Stimulated activated CD8-positive, alpha-beta memory T cell treated with anti-CD3 and anti-CD28 coated beads, Interleukin-15, amount 100 ng/mL, for 4 hours (primary cell): ENCODE data around the gene STOM.

Experiments used
- DNase-seq, 2 donors: peaks; one replicate each; pipeline ENCODE4 v3.0.0-alpha.2; 2020; ENCODE audit warnings: low read depth in 2 of 2

STOM gene

DNA sequence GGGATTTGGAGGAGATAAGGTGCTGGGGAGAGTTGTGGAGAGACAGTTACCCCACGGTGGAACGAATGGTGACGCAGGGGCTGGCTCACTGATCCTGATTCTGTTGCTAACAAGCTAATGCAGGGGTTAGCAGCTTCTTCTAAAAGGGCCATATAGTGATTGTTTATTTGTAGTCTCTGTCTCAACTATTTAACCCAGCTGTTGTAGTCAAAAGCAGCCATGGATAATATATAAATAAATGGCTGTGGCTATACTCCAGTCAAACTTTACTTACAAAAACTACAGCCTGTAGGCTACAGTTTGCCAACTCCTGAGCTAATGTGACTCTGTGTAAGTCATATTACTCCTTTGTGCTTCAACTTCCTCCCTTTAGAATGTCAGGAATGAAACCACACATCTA is 21.8 kb downstream of the STOM start:
- DNase-seq, result no peak

DNA sequence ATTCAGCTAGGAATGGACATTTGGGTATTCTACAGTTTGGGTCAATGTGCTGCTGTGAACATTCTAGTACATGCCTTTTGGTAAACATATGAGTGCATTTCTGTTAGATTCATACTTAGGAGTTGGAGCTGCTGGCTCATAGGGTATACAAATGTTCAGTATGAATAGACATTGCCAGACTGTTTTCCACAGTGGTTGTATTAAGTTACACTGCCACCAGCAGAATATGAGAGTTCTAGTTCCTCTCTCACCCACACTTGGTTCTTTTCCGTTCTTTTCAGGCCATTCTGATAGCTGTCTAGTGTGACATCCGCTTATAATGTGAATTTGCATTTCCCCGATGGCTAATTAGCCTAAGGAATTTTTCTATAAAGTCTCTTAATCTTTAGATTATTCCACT is 25.0 kb downstream of the STOM start:
- DNase-seq, result no peak

DNA sequence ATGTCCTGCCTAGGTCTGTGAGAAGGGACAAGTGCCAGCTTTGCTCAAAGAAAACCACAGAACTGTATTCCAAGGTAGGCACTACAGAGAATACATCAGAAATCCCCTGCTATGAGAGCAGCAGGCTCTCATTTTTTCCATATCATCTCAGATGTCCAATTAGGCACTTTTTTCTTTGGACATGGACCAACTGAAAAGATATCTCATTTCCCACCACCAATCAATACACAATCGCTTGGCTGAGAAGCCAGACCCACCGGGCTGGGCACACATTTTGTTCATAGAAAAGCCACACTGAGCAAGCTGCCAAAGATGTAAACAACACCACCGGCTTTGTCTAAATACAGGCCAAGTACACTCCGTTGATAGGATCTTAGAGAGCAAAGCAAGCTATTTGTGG is 25.9 kb downstream of the STOM start:
- no peak for DNase-seq

DNA sequence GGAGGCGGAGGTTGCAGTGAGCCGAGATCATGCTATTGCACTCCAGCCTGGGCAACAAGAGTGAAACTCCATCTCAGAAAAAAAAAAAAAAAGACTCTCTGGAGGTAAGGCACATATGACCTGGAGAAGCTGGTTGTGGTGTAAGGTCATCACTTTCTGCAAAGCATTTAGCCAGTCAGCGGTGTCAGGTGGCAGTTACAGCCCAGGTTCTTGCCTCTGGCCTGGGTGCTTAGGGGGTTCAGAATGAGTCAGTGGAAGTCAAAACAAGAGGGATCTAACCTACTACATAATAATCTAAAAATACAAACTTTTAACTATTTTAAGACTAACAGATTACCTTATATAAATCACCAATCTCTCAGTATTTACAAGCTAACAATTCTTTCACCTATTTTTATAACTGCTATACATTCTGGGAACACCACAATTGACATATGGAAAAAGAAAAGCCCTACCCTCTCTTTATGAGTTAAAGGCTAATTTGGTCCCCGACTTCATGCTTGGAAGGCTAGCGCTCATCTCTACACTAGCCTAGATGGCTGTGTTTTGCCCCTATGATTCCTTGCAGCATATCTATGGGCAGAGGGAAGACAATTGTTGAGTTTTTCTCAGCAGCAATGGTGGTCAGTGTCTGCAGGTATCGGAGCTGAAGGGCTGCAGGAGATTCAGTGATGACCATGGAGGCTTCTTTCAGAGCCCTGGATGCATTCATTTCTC is 29.2 kb downstream of the STOM start:
- DNase-seq, result no peak

DNA sequence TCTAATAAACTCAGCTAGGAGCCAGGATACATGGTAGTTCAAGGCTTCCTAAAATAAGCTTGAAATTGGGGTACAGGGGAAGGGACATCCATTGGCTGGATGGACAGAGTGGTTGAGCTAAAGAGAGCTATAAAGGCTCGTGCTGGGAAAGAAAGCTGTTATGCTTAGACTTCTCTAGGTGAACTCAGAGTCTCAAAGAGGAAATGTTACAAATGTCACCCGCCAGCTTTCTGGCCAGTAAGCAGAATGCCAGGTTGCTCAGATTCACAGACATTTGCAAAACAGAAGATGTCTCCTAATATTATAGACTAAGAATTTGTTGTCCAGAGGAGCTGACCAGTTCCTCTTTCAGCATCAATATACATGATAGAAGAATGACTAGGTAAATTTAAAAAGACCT is 30.6 kb downstream of the STOM start:
- DNase-seq, result no peak

DNA sequence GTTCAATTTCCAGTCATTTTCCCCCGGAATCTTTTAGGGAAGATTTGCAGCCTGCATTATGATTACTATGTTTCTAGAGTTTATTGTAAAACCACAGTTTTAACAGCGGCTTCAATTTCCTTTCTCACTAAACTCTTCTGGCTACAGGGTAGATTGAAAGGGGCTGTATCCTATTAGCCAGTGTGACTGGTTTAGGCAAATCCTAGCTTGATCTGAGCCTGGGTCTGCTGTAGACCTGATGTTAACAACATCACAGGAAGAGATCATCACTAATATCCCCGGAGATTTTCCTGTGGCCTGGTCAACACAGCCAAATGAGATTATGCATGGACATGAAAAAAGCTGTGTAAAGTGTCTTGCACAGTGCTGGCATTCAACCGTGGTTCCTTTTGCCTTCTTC is 33.4 kb downstream of the STOM start:
- DNase-seq, result no peak

DNA sequence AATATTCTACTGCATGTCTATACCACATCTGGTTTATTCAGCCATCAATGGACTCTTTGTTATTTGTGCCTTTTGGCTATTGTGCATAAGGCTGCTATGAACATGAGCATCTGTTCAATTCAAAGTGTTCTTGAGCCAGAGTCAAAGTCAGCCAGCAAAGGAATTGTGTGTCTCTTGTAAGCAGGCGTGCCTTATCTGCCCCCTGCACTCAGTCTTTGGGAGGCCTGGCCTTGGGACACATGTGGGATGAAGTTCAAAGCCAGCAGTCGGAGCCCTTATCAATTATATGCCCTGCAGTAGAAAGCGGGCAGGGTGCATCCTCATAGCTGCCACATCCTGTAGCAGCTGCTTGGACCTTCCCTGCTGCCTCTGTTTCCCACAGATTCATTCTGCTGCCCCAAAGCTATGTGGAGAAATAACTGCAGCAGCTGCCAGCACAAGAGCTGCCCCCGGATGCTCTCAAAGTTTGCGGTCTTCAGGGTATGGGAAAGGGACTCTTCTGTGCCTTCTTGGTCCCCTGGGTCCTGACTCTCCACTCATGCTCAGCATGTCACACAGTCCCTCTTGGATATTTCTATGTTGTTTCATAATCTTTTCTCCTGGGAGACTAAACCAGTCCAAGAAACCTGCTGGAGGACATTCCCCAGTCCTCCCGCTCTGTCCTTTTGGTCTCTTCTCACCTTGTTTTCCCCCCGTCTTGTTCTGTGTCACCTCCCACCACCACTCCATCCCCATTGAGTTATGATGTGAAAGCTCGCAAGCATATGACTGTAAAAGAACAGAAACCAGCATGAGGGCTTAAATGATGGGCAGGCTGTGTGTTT is 35.9 kb downstream of the STOM start:
- DNase-seq, result no peak

DNA sequence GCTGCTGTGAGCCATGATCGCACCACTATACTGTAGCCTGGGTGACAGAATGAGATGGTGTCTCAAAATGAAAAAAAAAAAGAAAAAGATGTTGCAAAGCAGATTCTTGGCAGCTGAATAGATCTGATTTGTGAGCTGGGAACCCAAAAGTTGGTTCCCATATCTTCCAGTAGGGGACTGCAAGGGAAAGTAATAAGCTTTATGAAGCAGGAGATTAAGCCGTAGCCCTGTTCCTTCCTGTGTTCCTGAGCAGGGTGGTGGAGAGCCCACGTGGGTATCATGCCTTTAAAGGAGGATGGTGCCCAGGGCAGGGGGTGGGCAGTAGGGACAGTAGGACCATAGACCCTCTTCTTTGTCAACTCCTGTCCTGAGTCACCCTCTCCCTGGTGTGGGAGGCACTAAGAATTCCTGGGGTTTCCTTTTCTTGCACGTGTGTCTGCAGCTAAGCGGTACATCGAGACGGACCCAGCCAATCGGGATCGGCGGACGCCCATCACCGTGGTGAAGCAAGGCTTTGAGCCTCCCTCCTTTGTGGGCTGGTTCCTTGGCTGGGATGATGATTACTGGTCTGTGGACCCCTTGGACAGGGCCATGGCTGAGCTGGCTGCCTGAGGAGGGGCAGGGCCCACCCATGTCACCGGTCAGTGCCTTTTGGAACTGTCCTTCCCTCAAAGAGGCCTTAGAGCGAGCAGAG is 37.9 kb downstream of the STOM start:
- no peak for DNase-seq

DNA sequence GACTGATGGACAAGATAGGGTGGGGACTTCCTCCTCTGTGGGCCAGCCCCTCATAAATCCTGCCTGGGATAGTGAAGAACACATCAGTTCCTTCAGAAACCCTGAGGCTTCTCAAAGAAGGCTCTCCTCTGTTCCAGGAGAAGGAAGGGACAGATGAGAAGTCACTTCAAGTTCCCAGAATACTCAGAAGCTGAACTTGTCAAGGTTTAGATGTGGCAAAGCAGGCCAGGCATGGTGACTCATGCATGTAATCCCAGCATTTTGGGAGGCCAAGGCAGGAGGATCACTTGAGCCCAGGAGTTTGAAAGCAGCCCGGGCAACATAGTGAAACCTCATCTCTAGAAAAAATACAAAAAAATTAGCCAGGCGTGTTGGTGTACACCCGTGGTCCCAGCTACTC is 38.5 kb downstream of the STOM start:
- DNase-seq, result no peak

DNA sequence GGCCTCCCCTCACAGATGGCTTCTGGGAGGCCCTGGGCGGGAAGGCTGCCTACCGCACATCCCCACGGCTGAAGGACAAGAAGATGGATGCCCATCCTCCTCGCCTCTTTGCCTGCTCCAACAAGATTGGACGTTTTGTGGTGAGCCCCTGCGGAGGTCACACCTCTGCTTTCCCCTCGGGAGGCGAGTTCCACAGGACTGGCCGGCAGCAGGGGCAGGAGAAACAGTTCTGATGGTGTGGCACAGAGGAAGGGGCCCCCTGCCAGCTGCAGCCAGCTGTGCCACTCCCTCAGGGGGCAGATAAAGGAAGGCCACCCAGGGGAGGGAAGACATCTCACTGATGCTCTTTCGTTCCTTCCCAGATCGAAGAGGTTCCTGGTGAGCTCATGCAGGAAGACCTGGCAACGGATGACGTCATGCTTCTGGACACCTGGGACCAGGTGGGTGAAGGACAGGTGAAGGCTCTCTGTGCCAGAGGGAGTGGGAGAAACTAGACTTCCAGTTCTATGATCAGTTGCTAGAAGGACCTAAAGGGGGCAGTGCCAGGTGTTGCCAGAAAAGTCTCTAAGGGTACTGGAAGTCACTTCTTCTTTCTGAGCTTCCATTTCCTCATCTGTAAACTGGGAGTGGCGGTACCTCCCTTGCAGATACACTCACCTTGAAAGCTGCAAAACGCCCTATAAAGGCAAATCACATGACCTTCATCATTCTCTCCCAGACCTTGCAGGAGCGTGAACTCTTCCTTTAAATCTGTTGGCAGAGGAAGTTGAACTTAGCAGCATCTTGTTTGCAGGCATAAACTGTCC is 41.0 kb downstream of the STOM start:
- no peak for DNase-seq

DNA sequence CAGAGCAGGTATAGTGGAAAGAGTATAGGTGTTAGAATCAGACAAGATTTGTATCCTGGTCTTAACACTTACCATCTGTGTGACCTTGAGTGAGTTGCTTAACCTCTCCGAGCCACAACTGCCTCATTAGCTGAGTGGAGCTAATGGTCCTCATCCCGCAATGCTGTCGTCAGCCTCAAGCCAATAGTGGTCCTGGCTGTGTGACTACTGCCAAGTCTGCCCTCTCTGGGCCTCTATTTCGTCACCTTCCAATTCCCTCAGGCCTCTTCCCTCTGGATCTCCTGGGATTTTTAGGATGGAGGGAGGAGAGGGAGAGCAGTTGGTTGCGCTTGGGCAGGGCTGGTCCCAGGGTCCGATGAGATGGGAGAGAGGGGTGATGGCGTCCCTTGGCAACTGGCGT is 41.6 kb downstream of the STOM start:
- no peak for DNase-seq

DNA sequence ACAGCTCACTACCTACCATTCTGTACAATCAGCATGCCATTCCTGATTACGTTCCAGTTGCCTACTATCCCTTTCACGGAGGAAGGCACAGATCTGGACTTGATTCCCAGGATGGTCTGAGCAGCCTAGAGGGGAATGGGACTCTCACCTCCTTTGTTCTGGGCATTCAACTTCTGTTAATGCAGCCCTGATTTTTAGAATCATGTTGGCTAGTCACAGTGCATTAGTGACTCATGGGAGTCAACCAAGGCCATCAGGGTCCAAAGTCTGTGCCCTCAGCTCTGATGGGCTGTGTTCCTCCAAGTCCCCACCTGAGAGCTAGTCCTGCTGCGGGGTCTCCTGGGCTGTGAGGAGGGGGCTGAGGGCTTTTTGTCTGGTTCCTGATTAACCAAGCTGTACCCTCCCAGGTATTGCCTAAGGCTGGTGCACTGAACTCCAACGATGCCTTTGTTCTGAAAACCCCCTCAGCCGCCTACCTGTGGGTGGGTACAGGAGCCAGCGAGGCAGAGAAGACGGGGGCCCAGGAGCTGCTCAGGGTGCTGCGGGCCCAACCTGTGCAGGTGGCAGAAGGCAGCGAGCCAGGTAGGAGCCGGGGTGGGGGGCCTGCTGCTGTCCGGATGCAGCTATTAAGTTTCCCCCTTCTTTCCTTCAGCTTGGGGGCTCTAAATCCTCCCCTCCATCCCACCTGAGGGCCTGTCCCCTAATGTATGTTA is 43.0 kb downstream of the STOM start:
- no peak for DNase-seq

DNA sequence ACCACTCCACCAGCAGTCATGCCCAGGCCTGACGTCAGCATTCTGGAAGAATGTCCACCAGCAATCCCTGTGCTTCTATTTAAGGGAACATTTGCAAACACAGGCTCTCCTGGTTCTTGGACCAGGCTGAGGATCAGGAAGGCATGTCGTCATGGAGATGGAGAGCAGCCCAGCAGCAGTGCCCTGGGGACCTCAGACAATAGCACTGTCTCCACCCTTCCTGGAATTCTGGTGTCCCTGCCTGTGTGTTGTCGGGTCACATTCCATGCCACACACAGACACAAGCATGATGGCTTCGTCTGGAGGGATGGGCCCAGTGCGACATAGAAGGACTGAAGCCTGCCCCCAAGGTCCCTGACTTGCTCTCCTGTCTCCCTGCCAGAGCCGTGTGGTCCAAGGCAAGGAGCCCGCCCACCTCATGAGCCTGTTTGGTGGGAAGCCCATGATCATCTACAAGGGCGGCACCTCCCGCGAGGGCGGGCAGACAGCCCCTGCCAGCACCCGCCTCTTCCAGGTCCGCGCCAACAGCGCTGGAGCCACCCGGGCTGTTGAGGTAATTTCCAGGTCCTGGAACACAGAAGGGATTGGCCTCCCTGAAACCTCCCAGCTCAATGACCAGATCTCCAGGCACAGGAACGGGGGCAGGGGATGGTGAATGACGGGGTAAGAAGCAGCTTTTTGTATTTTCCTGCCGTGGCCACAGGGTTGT is 43.8 kb downstream of the STOM start:
- DNase-seq, result no peak

DNA sequence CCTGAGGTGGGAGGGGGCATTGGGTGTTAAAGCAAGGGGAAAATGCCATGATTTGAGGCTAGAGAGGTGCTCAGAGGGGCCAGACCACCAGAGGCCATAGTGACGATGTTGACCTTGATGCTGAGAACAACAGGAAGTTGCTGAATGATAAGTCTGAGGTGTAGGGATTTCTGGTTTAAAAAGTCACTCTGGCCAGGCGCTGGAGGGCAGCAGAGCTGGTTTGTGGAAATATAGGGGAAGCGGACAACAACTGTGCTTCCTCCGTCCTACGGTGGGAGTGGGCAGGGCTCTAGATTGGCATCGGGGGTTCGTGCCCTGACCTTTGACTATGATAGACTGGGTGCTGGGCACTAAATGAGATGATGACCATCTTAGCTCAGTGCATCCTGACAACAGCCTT is 44.7 kb downstream of the STOM start:
- DNase-seq, result no peak

DNA sequence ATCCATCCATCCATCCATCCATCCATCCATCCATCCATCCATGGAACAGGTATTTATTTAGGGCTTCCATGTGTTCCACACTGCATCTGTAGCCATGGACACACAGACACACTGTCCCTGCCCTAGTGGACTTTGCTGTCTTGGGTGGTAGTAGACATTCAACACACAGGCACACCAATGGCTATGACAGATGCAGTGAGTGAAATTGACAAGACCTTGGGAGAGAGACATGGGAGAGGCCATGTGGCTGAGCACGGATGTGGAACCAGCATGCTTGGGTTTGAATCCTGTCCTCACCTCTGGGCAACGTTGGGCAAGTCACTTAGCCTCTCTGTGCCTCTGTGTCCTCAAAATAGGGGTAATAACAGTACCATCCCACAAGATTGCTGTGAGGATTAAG is 45.3 kb downstream of the STOM start:
- DNase-seq, result no peak

DNA sequence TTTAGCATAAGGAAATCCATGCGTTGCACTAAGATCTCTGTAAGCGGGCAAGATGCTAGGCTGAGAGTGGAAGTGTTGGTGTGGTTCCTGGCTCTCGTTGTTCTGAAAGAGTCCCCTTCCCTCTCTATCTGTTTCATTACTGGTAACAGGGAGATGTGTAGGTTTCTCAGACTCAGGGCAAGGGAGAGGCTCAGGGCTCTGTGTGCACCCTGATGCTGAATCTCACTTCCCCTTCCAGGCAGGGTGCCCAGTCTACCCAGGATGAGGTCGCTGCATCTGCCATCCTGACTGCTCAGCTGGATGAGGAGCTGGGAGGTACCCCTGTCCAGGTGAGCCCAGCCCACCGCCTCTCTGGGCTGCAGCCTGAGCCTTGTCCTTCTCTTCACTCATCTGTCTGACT is 45.7 kb downstream of the STOM start:
- DNase-seq, result no peak

DNA sequence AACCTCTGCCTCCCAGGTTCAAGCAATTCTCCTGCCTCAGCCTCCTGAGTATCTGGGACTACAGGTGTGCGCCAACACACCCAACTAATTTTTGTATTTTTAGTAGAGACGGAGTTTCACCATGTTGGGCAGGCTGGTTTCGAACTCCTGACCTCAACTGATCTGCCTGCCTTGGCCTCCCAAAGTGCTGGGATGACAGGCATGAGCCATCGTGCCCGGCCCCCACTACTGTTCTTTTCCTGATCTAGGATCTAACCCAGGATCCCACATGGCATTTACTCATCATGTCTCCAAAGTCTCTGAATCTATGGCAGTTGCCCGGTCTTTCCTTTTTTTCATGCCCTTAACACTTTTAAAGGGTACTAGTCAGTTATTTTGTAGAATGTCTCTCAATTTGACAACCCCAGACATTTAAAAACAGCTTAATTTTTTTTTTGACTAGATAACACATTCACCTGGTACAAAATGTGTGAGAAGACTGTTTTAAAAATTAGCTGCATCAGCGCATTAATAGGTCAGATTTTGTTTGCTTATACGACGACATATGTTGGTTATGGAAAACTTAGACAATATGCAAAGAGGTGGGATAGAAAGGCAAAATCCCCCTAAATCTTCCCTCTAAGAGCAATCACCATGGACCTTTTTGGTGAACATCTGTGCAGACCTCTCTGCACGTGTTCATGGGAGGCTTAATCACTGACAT is 46.5 kb downstream of the STOM start:
- DNase-seq, result no peak

DNA sequence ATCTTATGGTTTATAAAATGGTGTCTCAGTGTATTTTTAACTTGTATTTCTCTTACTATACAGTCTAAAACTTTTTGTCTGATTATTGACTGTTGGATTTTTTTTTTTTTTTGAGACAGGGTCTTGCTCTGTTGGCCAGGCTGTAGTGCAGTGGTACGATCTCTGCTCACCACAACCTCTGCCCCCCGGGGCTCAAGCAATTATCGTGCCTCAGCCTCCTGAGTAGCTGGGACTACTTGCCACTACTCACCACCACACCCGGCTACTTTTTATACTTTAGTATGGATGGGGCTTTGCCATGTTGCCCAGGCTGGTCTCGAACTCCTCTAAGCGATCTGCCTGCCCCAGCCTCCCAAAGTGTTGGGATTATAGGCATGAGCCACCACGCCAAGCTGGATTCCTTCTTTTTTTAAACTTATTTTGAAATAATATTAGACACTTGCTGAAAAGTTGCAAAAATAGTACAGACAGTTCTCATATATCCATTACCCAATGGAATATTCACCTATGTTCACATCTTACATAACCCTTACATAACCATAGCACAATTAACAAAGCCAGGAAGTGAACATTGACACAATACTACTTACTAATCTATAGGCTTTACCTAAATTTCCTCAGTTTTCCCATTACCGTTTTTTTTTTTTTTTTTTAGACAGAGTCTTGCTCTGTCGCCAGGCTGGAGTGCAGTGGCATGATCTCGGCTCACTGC is 47.2 kb downstream of the STOM start:
- DNase-seq, result no peak

DNA sequence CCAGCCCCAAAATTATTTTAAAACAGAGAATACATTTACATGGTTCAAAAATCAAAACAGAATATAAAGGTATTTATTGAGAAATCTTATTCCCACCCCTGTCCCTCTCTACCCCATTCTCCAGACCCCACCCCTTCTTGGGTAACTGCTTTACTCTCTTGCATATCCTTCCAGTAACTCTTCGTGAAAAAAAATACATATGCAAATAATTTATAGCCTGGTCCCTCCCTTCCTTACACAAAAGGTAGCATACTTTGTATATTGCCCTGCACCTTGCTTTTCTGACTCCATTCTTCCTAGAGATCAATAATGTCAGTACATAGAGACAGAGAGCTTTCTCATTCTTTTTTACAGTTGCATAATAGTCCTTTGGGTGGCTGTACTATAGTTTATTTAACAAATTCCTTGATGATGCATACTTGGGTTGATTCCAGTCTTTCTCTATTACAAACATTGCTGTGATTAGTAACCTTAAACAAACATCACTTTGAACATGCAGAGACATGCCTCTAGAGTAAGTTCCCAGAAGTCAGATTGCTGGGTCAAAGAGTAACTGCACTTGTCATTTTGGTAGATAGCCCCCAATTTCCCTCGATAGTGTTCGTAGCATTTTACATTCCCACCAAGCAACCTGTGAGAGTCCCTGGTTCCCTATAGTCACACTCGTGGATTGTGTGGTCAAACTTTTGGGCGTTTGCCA is 47.9 kb downstream of the STOM start:
- DNase-seq, result no peak
